HG02973 (cell line): ENCODE results near the gene WFS1.

ENCODE experiments used
- ATAC-seq: cut with Tn5 transposase; IDR thresholded peaks from one replicate; pipeline ENCODE4 v1.9.1; 2021; ENCODE audit warnings: moderate library complexity; ENCODE audit not compliant: unreplicated experiment

The WFS1 gene

DNA sequence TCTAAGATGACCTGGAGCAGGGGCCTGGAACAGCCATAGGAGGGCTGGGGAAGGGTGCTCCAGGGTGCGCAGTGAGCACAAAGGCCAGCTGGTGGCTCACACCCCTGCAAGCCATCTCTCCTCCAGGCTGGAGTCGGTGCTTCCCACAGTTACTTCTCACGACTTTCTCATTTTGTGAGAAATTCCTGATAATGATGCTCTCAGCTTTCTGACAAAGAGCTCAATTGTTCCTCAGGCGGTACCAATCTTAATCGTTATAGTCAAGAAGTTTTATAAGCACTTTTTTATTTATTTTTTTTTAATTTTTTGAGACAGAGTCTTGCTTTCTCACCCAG lies 11.7 kb upstream of the WFS1 start:
- no peak for ATAC-seq

DNA sequence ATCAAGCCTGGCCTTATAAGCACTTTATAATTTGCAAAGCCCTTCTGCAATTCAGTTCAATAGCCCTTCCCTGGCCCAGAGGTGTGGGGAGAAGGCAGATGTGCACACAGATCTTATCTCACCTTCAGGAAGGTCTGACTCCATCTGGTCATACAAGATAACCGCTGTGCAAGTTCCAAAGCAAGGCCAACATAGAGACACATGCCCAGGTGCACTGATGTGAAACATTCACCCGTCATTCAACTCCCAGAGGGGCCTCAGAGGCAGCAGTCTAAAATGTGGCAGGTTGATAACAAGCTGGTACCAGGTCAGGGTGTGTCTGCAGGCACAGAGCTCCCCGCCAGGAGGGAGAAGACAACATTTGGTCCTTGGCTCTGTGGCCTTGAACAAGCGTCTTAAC lies 10.9 kb upstream of the WFS1 start:
- no peak for ATAC-seq

DNA sequence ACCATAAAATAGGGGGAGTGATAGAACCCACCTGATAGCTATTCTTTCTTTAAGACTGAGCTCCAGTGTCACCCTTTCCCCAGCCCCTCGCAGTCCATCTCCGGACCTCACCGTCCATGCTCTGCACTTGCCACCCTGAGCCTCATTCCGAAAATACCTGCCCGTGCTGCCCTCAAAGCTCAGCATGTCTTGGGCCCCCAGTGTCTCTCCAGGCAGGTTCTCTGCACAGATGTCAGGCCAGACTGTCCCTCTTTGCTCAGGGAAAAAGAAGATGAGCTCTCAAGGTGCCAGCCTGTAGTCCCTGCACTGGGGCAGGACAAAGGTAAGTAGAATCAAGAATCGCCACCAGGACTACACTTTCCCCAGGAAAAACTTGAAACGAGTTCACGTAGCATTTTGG lies 9.8 kb upstream of the WFS1 start:
- no peak for ATAC-seq

DNA sequence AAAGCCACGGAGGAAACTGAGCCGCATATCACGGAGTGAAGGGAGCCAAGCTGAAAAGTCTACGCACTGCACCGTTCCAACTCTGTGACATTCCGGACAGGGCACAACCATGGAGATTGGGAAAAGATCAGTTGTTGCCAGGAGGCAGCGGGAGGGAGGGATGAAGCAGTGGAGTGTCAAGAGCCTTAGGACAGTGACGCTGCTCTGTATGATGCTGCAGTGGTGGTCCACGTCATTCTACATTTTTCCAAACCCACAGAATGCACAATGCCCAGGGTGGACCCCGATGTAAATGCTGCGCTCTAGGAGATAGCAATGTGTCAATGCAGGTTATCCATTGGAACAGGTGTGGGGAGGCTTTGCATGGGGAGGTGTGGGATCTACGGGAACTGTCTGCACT lies 7.5 kb upstream of the WFS1 start:
- no peak for ATAC-seq

DNA sequence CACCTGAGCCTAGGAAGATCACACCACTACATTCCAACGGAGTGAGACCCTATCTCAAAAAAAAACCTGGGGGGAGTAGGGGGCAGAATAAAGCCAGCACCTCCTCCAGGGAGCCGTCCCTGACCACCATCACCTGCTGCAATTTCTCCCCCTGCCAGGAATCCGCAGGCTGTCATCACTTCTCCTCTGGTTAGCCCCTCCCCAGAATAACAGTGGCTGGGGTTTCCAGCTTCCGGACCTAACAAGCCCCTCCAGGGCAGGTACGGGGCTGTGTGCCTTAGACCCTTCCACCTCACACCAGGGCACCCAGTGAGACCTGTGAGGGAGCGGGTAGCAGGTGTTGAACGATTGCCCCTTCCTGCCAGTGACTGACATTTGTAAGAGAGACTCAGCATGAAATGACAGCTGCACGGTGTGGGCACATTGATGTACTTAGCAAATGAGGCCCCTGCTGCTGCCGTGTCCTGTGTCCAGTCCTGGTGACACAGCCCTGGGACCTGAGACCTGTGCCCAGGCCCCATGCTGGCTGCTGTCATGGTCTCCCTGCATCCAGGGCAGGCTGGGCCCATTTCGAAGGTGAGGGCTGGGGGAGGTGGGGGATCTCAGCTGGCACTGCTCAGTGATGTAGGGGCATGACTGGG lies 6.7 kb upstream of the WFS1 start:
- ATAC-seq: no peak

DNA sequence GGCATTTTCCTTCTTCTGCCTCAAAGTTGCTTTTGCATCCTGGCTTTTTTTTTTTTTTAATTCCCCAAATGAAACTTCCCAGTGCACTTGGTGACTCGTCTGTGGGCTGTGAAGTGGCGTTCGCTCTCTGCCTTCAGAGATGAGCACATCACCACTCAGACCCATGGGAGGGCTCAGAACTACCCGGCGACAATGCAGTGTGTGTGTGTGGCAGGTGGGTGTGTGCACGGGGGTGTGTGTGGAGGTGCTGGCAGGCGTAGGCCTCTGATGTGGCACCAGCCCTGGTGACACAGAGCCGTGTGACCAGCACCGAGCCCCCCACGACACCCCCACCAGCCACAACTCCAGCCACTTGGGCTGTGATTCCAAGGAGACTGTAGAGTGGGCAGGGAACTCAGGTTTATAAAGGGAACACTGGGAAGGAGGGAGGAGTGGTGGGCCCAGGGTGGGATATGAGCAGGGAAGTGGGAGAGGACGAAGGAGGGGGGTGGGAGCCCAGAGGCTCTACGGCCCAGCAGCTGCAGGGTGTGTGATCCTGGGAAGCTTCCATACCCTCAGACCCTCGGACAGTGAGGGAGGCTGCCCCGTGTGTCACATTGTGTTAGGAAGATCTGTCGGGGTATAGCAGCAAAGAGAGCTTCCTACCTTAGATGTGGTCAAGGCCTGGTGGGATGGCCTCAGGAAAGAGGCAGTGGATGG lies 6.0 kb upstream of the WFS1 start:
- ATAC-seq: no peak

DNA sequence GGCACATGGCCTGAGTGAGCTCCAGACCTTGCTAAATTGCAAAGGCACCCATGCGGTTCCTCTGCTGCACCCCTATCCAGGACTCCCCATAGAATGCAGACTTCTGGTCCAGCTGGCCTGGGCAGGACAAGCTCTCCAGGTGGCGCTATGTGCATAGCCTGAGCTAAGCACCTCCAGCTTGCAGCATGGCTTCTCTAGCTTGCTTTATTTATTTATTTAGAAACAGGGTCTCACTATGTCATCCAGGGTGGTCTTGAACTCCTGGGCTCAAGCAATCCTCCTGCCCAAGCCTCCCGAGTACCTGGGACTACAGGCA lies 5.5 kb upstream of the WFS1 start:
- ATAC-seq: no peak

DNA sequence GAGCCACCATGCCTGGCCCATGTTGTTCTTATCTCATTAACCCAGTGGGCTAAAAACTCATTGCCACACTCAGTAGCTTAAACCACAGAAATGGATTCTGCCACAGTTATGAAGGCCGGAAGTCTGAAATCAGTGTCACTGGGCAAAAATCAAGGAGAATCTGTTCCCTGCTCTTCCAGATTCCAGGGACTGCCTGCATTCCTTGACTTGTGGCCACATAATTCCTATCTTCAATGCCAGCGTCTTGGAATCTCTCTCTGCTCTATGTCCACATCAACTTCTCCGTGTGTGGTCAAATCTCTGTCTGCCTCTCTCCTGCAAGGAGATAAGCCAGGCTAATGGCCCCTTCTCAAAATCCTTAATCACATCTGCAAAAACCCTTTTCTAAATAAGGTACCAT lies 4.1 kb upstream of the WFS1 start:
- no peak for ATAC-seq

DNA sequence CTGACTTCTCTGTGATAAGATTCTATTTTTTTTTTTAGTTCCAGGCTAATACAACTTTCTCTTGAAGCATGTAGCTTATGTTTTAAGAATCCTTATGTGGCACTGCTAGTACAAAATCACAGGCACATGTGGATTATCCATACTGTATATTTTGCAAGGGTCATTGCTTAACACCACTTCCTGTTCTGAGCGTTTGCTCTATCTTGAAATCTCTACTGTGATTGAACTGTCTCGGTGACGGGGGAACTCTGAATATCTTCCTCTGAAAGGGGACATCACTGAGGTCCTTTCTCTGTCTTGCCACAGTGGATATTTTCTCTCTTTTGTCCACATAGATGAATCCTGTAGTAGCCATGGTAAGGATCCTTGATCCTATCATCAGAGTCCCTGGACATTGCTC lies 2.1 kb upstream of the WFS1 start:
- no peak for ATAC-seq

DNA sequence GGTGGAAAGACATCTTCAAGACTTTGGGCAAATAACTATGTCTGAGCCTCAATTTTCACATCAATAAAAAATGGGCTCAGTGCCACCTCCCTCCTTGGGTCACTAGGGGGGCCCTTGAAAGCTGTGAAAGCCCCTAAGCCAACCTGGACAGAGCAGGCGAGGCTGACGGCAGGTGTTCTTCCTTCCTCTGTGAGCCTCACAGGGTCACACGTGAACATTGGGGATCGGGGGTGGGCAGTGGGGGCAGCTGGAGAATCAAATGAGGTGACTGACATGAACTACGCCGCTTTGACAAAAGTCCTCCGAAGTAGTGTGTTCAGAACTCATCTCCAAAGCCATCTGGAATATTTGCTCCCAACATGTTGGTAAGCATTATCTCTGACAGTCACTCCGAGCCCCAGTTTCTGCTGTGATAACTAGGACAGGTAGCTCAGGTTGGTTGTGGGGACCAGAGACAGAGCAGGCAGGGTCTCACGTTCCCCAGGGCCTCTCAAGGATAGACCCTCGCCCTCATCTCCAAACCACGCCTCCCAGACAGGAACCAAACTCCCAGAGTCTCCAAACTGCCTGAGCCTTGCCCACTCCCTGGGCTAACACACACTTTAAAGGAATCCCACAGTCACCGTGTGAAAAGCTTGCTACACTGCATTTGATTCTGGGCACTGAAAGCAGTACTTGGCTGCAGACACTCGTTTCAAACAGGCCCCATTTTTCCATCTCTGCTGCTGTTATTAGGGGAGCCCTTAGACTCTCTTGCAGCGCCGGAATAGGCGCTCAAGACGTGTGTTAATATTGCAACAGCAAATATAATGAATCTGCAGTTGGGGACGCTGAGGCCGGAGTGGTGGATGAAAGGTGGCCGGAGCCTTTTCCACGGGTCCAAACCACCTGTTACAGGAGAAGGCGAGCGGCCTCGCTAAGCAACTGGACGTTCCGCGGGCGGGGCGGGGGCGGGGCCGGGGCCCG lies 717 bp upstream of the WFS1 start:
- no peak for ATAC-seq

DNA sequence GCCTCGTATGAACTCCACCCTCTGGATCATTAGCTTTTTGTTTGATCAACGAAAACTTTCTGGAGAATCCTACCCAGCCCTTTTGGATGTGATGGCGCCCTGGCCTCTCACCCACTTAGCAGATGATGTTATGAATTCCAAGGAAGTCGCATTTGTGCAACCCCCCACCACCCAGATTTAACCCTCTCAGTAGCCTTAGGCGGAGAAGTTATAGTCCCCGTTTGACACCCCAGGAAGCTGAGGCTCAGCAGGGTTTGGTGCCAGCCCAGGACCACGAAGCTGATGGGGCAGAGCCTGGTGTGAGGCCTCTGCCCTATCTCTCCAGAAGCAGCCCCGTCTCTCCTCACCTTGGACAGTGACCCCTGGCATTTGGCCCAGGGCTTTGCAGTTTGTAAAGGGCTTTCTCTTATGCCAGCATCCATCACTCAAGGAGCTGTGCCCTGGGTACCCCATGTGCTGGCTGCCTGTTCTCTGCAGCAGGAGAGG lies 1.0 kb downstream of the WFS1 start:
- ATAC-seq: no peak

DNA sequence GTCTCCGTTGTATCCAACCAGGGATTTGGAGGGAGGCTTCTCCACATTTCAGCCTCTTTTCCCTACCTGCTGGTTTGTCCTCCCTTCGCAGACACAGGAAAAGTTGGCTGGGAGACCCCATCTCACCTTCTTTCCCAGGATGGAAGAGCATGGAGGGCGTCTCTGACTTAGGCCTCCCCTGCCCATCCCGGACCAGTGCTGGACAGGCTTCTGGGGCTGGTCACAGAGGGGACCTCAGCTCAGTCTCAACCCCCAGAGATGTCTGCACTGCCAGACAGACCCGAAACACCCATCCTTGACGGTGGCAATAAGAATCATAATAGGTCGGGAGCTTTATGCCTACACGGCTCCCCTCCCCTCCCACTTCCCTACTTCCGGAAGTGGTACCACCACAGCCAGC lies 1.6 kb downstream of the WFS1 start:
- ATAC-seq: no peak

DNA sequence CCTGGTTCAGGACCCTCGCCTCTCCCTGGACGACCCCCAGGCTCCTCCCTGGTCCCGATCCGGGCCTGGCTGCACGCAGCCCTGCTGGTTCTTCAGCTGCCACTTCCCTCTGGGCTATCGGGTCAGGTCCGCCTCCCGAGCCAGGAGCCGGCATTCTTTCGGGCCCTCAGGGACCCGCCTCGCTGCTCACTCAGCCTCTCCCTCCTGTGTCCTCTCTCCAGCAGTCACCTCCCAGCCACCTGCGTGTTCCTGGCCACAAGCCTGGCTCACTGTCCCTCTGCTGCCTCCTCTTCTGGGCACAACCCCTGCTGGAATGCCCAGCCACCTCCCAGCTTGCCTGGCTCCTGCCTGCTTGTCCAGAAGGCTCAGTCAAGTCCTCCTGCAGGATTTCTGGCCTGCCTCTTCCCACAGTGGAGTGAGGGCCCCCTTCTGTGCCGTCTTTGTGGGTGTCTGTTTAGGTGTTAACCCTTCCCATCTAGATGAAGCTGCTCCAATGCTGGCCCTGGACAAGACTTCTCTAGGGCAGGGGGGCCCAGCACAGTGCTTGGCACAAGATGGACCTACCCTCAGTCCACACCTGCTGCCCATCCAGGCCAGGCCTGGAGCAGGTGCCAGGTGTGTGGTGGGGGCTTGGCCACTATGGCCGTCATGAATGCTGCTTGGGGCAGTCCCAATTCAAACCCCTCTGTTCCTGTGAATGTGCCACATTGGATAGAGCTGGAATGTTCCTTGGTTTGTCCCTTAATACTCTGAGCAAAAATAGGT lies 2.2 kb downstream of the WFS1 start:
- ATAC-seq: no peak

DNA sequence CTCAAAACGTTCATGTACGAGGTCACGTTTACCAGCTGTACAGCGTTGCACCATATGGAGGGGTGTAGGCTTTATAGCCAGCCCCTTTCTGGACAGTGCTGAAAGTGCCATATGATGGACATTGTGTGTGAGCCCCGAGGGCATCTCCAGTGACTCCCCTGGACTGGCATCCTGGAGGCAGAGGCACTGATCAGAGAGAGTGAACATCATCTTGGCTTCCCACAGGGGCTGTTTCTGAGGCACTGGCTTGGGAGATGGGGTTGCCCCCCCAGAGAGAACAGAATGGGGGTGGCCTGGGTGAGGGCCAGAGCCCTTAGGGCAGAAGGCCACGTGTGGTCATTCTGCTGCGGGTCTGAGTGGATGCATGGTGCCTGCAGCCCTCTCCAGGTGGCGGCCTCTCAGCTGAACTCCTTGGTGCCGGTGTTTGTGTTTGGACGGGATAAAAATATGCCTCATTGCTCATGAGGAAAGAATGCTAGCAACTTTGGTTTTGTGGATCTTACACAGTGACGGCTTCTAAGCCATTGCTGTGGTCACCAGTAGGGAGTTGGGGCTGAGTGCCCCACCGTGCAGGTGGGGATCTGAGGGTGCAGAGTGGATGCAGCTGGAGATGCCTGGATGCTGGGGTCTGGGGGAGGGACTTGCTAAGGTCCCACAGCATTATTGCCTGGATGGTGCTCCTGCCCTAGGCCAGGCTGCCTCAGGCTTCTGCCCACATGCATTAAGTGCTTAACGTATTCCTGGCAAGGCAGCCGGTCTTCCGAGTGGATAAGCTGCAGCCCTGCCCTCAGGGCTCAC lies 3.4 kb downstream of the WFS1 start:
- no peak for ATAC-seq

DNA sequence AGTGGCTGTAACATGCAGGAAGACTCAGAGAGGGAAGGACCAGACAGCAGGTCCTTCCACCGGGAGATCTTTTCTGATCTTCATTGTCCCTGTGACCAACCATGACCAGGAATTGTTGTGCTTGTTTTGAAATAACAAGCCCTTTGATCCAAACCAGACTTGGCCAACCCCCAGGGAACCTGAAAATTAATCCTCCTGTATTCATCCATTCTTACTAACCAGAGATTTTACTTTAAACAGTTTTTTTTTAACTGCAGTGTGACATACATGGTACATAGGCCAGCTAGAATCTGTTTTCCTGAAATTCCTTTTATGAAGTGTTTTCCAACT lies 4.0 kb downstream of the WFS1 start:
- no peak for ATAC-seq

DNA sequence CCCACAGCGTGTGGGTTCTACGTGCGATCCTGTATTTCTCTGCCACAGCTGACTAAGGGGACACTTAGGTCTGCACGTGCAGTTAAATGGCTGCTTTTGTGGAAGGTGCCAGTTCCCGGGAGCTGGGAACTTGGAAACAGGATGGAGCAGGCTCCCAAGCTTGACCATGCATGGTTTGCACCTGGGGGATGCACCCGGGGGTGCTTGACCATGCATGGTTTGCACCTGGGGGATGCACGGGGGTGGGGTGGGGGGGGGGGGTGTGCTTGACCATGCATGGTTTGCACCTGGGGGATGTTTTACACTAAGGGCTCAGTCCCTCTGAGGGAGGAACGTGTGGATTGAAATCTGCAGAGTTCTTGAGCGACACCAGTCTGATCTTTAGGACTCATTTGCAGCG lies 5.7 kb downstream of the WFS1 start:
- ATAC-seq: no peak

DNA sequence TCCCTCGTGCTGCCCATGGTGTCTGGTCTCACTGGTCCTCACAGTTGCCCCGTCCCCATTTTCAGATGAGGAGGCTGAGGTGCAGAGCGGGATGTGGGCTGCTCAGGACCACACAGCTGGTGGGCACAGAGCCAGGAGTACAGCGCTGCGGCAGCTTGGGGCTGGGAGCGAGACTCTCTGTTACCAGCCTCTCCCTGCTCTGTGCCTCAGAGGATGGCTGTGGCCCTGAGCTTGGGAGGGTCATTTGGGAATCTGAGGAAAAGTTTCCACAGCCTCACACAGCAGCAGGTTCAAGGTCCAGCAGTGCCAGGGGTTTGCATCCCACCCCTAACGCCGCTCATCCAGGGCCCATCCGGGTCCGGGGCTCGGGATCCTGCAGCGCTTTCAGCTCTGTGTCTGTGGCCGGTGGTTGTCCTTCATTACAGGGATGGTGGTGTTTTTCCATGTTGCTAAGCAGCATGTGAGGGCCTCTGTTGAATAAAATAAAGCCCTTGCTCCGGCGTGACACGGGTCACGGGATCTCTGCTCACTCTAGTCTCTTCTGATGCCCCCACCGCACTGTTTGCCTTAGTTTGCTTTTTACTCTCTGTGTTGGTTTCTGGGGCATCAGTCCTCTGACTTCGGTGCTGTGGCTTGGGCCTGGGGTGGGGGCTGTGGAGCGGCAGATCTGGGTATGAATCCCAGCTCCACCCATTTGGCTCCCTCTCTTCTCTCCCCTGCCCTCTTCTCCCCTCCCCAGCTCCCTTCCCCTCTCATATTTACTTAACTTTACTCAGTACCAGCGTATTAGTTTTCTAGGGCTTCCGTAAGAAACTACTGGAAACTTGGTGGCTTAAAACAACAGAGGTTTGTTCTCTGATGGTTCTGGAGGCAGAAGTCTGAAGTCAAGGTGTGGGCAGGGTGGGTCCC lies 6.5 kb downstream of the WFS1 start:
- no peak for ATAC-seq

DNA sequence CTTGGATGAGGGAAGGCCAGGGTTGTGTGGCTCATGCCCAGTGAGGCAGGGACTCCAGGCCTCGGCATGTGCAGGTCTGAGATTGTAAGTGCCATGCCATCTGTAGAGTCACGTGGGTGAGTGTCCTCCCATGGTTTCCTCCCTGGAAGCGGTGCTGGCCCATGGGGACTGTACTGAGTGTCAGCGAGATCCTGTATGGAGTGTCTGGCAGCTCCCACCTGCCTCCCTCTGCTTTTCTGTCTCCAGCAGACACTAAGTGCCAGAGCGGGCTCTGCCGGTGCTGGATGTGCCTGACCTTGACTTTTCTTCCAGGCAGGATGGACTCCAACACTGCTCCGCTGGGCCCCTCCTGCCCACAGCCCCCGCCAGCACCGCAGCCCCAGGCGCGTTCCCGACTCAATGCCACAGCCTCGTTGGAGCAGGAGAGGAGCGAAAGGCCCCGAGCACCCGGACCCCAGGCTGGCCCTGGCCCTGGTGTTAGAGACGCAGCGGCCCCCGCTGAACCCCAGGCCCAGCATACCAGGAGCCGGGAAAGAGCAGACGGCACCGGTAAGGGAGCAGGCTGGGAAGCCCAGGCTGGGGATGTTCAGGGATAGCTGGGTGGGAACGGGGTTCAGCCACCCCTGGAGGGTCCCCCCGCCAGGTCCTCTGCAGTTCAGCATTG lies 7.6 kb downstream of the WFS1 start:
- no peak for ATAC-seq
